NB4 (cell line): ENCODE measurements around the gene LTV1.

Experiments
- CTCF ChIP-seq: IDR thresholded peaks from one replicate; pipeline ENCODE4 v1.5.1; 2012; ENCODE audit warnings: low read depth, low read length
- POLR2A ChIP-seq: IDR thresholded peaks from 2 replicates; pipeline ENCODE4 v1.6.1; 2011; ENCODE audit warnings: mild to moderate bottlenecking; ENCODE audit not compliant: insufficient read length; ENCODE audit errors: extremely low read depth

GRCh38 chr6:143863771-143864170 is 20.6 kb downstream of the LTV1 start:
- TF ChIP-seq CTCF = no peak
- no peak for TF ChIP-seq POLR2A
